Measurements from ENCODE around the gene RSPO3.

RSPO3 gene

GRCh38 chr6:127182501-127182900 is 64.0 kb downstream of the RSPO3 start:
- Histone ChIP-seq H3K4me3 (no peak overlapping the region), H3K27ac (no peak overlapping the region)
- TF ChIP-seq CTCF (IDR thresholded peaks at IDR 0.05): no peak
- no peak for DNase-seq (ENCODE audit: low spot score)

- no peak for DNase-seq (ENCODE audit: low spot score)
- H3K27ac ChIP-seq: no peak overlapping the region
- H3K4me3 ChIP-seq: no peak overlapping the region
- no peak for TF ChIP-seq CTCF (IDR thresholded peaks at IDR 0.05)
Measured at GRCh38 chr6:127185437-127185995, 67.0 kb downstream of the RSPO3 start.

- H3K27ac ChIP-seq: no peak overlapping the region
- no peak for DNase-seq (ENCODE audit: low spot score)
- no peak for TF ChIP-seq CTCF (IDR thresholded peaks at IDR 0.05)
- H3K4me3 ChIP-seq: no peak overlapping the region
Measured at GRCh38 chr6:127186889-127187288, 68.4 kb downstream of the RSPO3 start.

GRCh38 chr6:127188744-127189143 is 70.3 kb downstream of the RSPO3 start:
- Histone ChIP-seq H3K27ac (no peak overlapping the region), H3K4me3 (no peak overlapping the region)
- no peak for TF ChIP-seq CTCF (IDR thresholded peaks at IDR 0.05)
- DNase-seq (ENCODE audit: low spot score): no peak

GRCh38 chr6:127190552-127190951 is 72.1 kb downstream of the RSPO3 start:
- TF ChIP-seq CTCF (IDR thresholded peaks at IDR 0.05): no peak
- Histone ChIP-seq H3K27ac (no peak overlapping the region), H3K4me3 (no peak overlapping the region)
- DNase-seq (ENCODE audit: low spot score): no peak

GRCh38 chr6:127191716-127192115 is 73.2 kb downstream of the RSPO3 start:
- DNase-seq (ENCODE audit: low spot score): no peak
- Histone ChIP-seq H3K27ac (no peak overlapping the region), H3K4me3 (no peak overlapping the region)
- TF ChIP-seq CTCF (IDR thresholded peaks at IDR 0.05): no peak

GRCh38 chr6:127192911-127193541 is 74.6 kb downstream of the RSPO3 start:
- Histone ChIP-seq H3K4me3 (no peak overlapping the region), H3K27ac (peak overlapping the region; percentile 24 to 27)
- TF ChIP-seq CTCF (IDR thresholded peaks at IDR 0.05): no peak
- no peak for DNase-seq (ENCODE audit: low spot score)

Data from coronary artery (tissue), 2 donors.